GM12872 (cell line): Measurements from ENCODE around the gene ARHGEF17.

ENCODE experiments used
- TF ChIP-seq, protein P1 (sequence below): IDR thresholded peaks from 3 replicates; pipeline ENCODE4 v1.5.1; 2011; ENCODE audit warnings: low read depth, mild to moderate bottlenecking, low read length, moderate library complexity; ENCODE audit not compliant: insufficient read depth

ARHGEF17 gene

DNA sequence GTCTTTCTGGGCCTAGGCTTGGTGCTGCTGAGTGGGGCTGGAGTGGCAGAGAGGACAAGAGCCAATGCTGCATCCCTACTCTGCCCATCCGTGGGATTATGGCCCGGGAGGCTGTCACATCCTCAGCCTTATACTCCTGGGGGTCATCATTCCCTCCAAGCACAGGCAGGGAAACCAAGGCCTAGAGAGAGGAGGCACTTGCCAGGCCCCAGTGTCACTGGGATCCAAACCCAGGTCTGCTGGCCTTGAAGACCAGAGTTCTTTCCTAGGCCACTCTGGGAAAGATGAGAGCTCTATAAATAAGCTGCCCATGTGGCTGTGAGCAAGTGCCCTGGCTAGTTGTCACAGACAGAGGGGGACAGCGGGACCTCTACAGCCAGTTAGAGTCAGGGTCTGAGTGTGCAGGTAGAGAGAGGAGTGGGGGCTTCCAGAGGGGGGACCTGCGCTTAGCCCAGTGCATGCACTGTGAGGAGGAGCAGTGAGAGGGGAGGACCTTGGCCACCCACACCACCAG lies 72.9 kb downstream of the ARHGEF17 start:
- TF ChIP-seq, protein P1, sequence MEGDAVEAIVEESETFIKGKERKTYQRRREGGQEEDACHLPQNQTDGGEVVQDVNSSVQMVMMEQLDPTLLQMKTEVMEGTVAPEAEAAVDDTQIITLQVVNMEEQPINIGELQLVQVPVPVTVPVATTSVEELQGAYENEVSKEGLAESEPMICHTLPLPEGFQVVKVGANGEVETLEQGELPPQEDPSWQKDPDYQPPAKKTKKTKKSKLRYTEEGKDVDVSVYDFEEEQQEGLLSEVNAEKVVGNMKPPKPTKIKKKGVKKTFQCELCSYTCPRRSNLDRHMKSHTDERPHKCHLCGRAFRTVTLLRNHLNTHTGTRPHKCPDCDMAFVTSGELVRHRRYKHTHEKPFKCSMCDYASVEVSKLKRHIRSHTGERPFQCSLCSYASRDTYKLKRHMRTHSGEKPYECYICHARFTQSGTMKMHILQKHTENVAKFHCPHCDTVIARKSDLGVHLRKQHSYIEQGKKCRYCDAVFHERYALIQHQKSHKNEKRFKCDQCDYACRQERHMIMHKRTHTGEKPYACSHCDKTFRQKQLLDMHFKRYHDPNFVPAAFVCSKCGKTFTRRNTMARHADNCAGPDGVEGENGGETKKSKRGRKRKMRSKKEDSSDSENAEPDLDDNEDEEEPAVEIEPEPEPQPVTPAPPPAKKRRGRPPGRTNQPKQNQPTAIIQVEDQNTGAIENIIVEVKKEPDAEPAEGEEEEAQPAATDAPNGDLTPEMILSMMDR = no peak

DNA sequence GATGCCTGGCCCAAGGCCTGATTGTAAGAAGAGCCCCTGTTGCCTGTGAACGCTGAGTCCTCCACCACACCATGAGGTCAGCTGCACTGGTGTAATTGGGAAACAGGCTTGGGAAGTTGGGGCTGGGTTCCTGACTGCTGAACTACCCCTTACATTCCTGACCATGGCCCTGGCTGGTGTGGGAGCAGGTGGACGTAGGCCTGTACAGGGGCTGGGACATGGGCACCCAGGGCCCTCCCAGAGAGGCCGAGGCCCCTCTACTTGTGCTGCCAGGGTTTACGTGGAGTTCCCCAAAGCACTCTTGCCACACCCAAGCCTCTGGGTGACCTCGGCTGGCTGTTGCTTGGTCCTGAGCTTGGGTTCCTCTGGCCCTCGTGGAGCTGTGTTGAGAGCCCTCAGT lies 73.5 kb downstream of the ARHGEF17 start:
- TF ChIP-seq, protein P1 = no peak

DNA sequence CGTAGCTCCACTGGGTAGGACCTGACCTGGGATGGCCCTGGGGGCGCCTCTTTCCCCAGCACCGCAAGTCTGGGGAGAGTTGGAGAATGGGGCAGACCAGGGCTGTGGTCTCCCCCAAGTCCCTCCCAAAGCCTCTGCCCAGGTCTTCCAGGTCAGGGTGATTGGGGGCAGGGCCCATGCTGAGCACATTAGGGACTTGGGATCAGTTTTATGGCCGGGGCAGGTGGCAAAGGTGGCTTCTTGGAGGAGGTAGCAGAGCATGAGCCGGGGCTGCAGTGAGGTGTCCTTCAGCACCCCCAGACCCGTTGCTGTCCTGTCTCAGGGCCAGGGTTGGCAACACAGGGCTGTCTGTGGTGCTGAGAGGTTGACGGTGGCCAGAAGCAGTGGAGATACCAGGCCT lies 74.1 kb downstream of the ARHGEF17 start:
- TF ChIP-seq, protein P1 = no peak

DNA sequence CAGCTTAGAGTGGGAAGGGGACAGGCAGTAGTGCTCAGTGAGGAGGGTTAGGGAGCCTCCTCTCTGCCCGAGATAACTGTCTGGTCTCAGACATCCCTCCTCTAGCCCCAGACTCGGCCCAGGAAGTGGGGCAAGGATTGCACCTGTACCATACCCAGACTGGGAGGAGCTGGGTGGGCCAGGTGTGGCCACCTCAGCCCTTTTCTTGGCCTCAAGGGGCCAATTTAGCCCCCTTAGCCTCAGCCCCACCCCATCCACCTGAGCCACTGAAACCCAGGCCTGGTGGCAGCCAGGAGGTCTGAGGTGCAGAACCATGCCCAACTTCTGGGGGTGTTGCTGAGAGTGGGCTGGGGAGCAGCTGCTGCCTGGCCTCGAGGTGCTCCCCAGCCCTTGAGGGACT lies 74.7 kb downstream of the ARHGEF17 start:
- TF ChIP-seq, protein P1 = no peak

- TF ChIP-seq, protein P1 = 0 out of 3 replicates have a peak, but pooled peaks have one; percentile 19
These were observed 75.4 kb downstream of the ARHGEF17 start for GRCh38 chr11:73383249-73384124.

- TF ChIP-seq, protein P1 = no peak
These were observed 76.0 kb downstream of the ARHGEF17 start for GRCh38 chr11:73384125-73384441.

GRCh38 chr11:73384531-73384871 lies 76.4 kb downstream of the ARHGEF17 start:
- TF ChIP-seq, protein P1 = no peak
